Psoas muscle (tissue), 8 donors: Measurements from ENCODE around the gene ZNF771. TPM values are rescaled to one million over a fixed set of nuclear protein-coding genes. Genes with fewer than 3 reads are reported as not detected.
A peak's percentile ranks its signal among the peaks of the same experiment; 100 is the strongest.

Experiments used
- ATAC-seq, 4 donors: fragments of 200-7000 bp; cut with Tn5 transposase; one replicate each; pipeline ENCODE4 v1.9.1; 2020; ENCODE audit warnings: moderate library complexity in 3 of 4, mild to moderate bottlenecking in 2 of 4
- DNase-seq, 2 donors: peaks; one replicate each; pipeline ENCODE4 v3.0.0-alpha.2; 2020
- H3K27ac ChIP-seq: fragments of 200-600 bp; one replicate; pipeline ENCODE4 v1.8.0; 2022
- H3K27me3 ChIP-seq, 3 donors: fragments of 200-600 bp in 1 of 3; one replicate each; pipeline versions ENCODE4 v1.6.1 to v1.8.0; 2013 to 2022; ENCODE audit warnings: low read length in 2 of 3, mild to moderate bottlenecking in 2 of 3, moderate library complexity in 1 of 3; ENCODE audit not compliant: insufficient read depth in 3 of 3
- H3K36me3 ChIP-seq, 2 donors: fragments of 200-600 bp in 1 of 2; one replicate each; pipeline versions ENCODE4 v1.6.1 to v1.8.0; 2013 to 2022; ENCODE audit warnings: low read depth in 1 of 2, mild to moderate bottlenecking in 1 of 2, moderate library complexity in 1 of 2; ENCODE audit not compliant: insufficient read depth in 1 of 2
- H3K4me1 ChIP-seq: fragments of 200-600 bp; one replicate; pipeline ENCODE4 v1.8.0; 2022
- H3K4me3 ChIP-seq: fragments of 200-600 bp; one replicate; pipeline ENCODE4 v1.8.0; 2022; ENCODE audit warnings: mild to moderate bottlenecking
- H3K9me3 ChIP-seq: fragments of 200-600 bp; one replicate; pipeline ENCODE4 v1.8.0; 2022
- CTCF ChIP-seq: fragments of 200-600 bp; IDR thresholded peaks from one replicate; pipeline ENCODE4 v1.8.0; 2022; ENCODE audit warnings: antibody characterized with exemption
- WGBS, 3 donors: extraction: QIAGEN DNeasy Blood & Tissue Kit; methylation state at CpG; one replicate each; pipeline versions ENCODE4 v1.1.6 to v1.1.7; 2013; 5-methylcytosine and 5-hydroxymethylcytosine counted together
- intact Hi-C, 2 donors: fragments of 100-400 bp; cut with DNase I; formaldehyde crosslinking; loops; one replicate each; pipeline versions ENCODE4 v1.11.0 to v1.14.2; 2022
- polyA plus RNA-seq, 3 donors: library from polyadenylated mRNA; stranded (reverse); fragments of 200-250 nt; gene quantifications; one replicate each; pipeline ENCODE4 v1.2.3, GENCODE V29; 2013
- total RNA-seq, 4 donors: library from RNA; stranded (reverse); fragmentation: NEBNext Ultra II Directional in 2 of 4; extraction: Animal tissue kit (Norgen Biotek cat#: 25700) in 2 of 4; gene quantifications; one replicate each; pipeline versions ENCODE4 v1.2.1 to v1.2.4, GENCODE V29; 2021 to 2023
- donor health status: healthy with polysubstance abuse.
- donor health status: DM: no; HTN: no; CAD: no; lungs with moderate emphysema.
- donor health status: Bipolar disorder and iron deficiency.
- donor health status: healthy.
- donor health status: DM: yes; HTN: yes; CAD: no.
- donor health status: DM: no; HTN: no; CAD: no.
- donor health status: DM: no; HTN: no; CAD: no.
- donor health status: DM: yes; HTN: yes; CAD: no.

Gene ZNF771
- total and polyA plus RNA-seq, 7 donors, result 4.8 to 14.6 (median 7.4) TPM

- H3K27me3 ChIP-seq, result no peaks in the 10 kb centered on the region
- TF ChIP-seq CTCF, result no peak
- DNase-seq (no peak), ATAC-seq (peak in 2 of 4 donors; percentile 41 to 43)
- H3K4me1 ChIP-seq, result peaks cover 21% of the 10 kb centered on the region
- WGBS, 3 donors, result 9 to 36% (median 14%) methylated on average over 7 to 19 of the region's 19 CpGs
- peaks cover 0 to 28% of the 10 kb centered on the region in 2 donors for H3K36me3 ChIP-seq
- H3K27ac ChIP-seq, result peak overlapping the region; percentile 83
- H3K9me3 ChIP-seq, result no peaks in the 10 kb centered on the region
- peak overlapping the region; percentile 69 for H3K4me3 ChIP-seq
- intact Hi-C loops, result loop anchor here in 1 of 2 donors (5.0 to 10.0 kb wide), 2 partner anchors 36 to 313 kb away; partner anchors contain the start of genes MYL11, TBC1D10B, TBX6 and YPEL3
Observed at GRCh38 chr16:30407804-30408534, 563 bp downstream of the ZNF771 start.

DNA sequence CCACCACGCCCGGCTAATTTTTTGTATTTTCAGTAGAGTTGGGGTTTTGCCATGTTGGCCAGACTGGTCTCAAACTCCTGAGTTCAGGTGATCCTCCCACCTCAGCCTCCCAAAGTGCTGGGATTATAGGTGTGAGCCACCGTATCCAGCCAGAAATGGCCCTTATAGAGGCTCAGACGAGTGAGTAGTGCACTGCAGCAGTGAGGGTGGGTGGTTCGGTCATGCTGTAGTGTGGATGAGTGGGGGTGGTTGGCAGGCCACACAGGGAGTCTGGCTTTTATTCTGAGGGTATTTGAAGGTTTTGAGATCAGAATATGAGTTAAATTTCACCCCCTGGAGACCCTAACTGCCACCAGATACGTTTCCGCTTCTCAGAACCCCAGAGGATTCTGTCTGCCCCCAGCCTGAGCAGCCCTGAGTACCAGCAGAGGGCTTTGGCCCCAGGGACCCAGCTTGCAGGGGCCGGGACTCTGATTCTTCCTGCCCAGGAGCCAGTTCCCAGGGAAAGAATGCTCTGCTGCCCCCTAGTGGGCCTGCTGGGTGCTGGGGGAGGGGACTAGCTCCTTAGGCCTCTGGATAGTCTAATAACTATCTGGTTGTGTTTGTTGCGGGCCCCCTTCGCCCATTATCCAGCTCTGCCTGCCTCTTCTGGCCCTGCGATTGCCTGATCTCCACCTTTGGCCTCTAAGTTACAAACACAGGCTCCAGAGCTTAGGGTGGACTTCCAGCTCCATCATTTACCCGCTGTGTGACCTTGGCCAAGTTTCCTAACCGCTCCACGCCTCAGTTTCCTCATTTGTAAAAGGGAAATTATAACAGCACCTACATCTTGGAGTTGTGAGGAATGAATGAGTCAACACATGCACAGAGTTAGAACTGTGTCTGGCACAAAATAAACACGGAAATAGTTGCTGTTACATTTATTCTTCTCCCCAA lies 2.0 kb downstream of the ZNF771 start:
- peak; percentile 76 to 78 (median 78) for ATAC-seq
- Histone ChIP-seq H3K27me3 (no peaks in the 10 kb centered on the region), H3K36me3 (peaks cover 2 to 42% of the 10 kb centered on the region in 2 donors), H3K9me3 (no peaks in the 10 kb centered on the region), H3K4me1 (peaks cover 21% of the 10 kb centered on the region), H3K27ac (no peak overlapping the region), H3K4me3 (no peak overlapping the region)
- 38 to 50% (median 41%) methylated on average over 15 of the region's 15 CpGs for WGBS, 3 donors
- intact Hi-C loops, result loop anchor here in 1 of 2 donors (5.0 to 10.0 kb wide), 2 partner anchors 37 to 315 kb away; partner anchors contain the start of genes MYL11, TBC1D10B, TBX6 and YPEL3
- TF ChIP-seq CTCF, result peak; percentile 96
- DNase-seq, result peak; percentile 91 to 96

GRCh38 chr16:30413112-30413806 lies 5.9 kb downstream of the ZNF771 start:
- no peak for TF ChIP-seq CTCF
- Histone ChIP-seq H3K27me3 (no peaks in the 10 kb centered on the region), H3K36me3 (peaks cover 2 to 44% of the 10 kb centered on the region in 2 donors), H3K4me3 (no peak overlapping the region), H3K9me3 (no peaks in the 10 kb centered on the region), H3K4me1 (peaks cover 15% of the 10 kb centered on the region), H3K27ac (peak overlapping the region; percentile 50)
- ATAC-seq (no peak), DNase-seq (no peak)
- WGBS, 3 donors, result 79 to 88% (median 82%) methylated on average over 6 of the region's 6 CpGs
- intact Hi-C loops, result no loop called here

GRCh38 chr16:30414159-30414558 lies 6.8 kb downstream of the ZNF771 start:
- Histone ChIP-seq H3K9me3 (no peaks in the 10 kb centered on the region), H3K27me3 (no peaks in the 10 kb centered on the region), H3K4me1 (peaks cover 6% of the 10 kb centered on the region), H3K4me3 (no peak overlapping the region), H3K36me3 (peaks cover 2 to 38% of the 10 kb centered on the region in 2 donors), H3K27ac (peak overlapping the region; percentile 50)
- TF ChIP-seq CTCF, result no peak
- DNase-seq, result no peak
- ATAC-seq, result peak in 3 of 4 donors; percentile 15 to 41 (median 29)
- intact Hi-C loops, result no loop called here
- 48 to 72% (median 48%) methylated on average over 5 of the region's 5 CpGs for WGBS, 3 donors
